KOPT-K1 (cell line): ENCODE data around the gene LMNB1.
"Not testable (repeated sequence)": the region's sequence is repeated elsewhere in the genome, so short reads cannot be mapped to it uniquely, and the experiment has no call there.

Experiments
- H3K27ac ChIP-seq: fragments of 200-600 bp; sonication (generic); 2 replicates; pipeline ENCODE4 v1.5.1; 2016; ENCODE audit warnings: antibody characterized with exemption, mild to moderate bottlenecking, low read depth, low read length; ENCODE audit not compliant: poor library complexity, severe bottlenecking
- H3K36me3 ChIP-seq: fragments of 200-600 bp; sonication (generic); 2 replicates; pipeline ENCODE4 v1.5.1; 2017; ENCODE audit warnings: antibody characterized with exemption, mild to moderate bottlenecking, low read length, moderate library complexity; ENCODE audit not compliant: insufficient read depth
- H3K9me3 ChIP-seq: fragments of 200-600 bp; sonication (generic); 2 replicates; pipeline ENCODE4 v1.5.1; 2017; ENCODE audit warnings: antibody characterized with exemption, low read length, mild to moderate bottlenecking; ENCODE audit not compliant: insufficient read depth, poor library complexity, severe bottlenecking

LMNB1 gene

GRCh38 chr5:126776499-126777256 is at the start of gene LMNB1:
LMNB1 (plus strand) TSS chr5:126777136; CDS start chr5:126777509, 373 bp downstream.
- peaks cover 26% of the 10 kb centered on the region for H3K36me3 ChIP-seq
- H3K9me3 ChIP-seq: no peaks in the 10 kb centered on the region
- H3K27ac ChIP-seq: peak within 1 kb of the TSS; percentile 100

- Histone ChIP-seq H3K27ac (no peak overlapping the region), H3K36me3 (no peaks in the 10 kb centered on the region), H3K9me3 (no peaks in the 10 kb centered on the region)
Measured at GRCh38 chr5:126732716-126733115, 44.2 kb upstream of the LMNB1 start.

GRCh38 chr5:126734573-126734972 is 42.4 kb upstream of the LMNB1 start:
- H3K27ac ChIP-seq: not testable (repeated sequence)

GRCh38 chr5:126736141-126736540 is 40.8 kb upstream of the LMNB1 start:
- Histone ChIP-seq H3K27ac (no peak overlapping the region), H3K36me3 (no peaks in the 10 kb centered on the region), H3K9me3 (no peaks in the 10 kb centered on the region)

More at GRCh38 chr5:126734573-126734972, 42.4 kb upstream of the LMNB1 start:
- H3K9me3 ChIP-seq, H3K36me3 ChIP-seq: not testable (repeated sequence)

- Histone ChIP-seq H3K9me3 (no peaks in the 10 kb centered on the region), H3K36me3 (no peaks in the 10 kb centered on the region), H3K27ac (no peak overlapping the region)
Measured at GRCh38 chr5:126741361-126741760, 35.6 kb upstream of the LMNB1 start.

- no peaks in the 10 kb centered on the region for H3K36me3 ChIP-seq
- no peak overlapping the region for H3K27ac ChIP-seq
- no peaks in the 10 kb centered on the region for H3K9me3 ChIP-seq
Measured at GRCh38 chr5:126742425-126742824, 34.5 kb upstream of the LMNB1 start.

GRCh38 chr5:126744836-126745235 is 32.1 kb upstream of the LMNB1 start:
- Histone ChIP-seq H3K27ac (no peak overlapping the region), H3K9me3 (no peaks in the 10 kb centered on the region), H3K36me3 (no peaks in the 10 kb centered on the region)

GRCh38 chr5:126745259-126745992 is 31.5 kb upstream of the LMNB1 start:
- Histone ChIP-seq H3K36me3 (no peaks in the 10 kb centered on the region), H3K27ac (no peak overlapping the region), H3K9me3 (no peaks in the 10 kb centered on the region)

- no peaks in the 10 kb centered on the region for H3K9me3 ChIP-seq
- no peaks in the 10 kb centered on the region for H3K36me3 ChIP-seq
- no peak overlapping the region for H3K27ac ChIP-seq
Measured at GRCh38 chr5:126746290-126746689, 30.6 kb upstream of the LMNB1 start.

- Histone ChIP-seq H3K27ac (no peak overlapping the region), H3K36me3 (no peaks in the 10 kb centered on the region)
Measured at GRCh38 chr5:126752081-126752785, 24.7 kb upstream of the LMNB1 start.

GRCh38 chr5:126753227-126753626 is 23.7 kb upstream of the LMNB1 start:
- no peak overlapping the region for H3K27ac ChIP-seq
- no peaks in the 10 kb centered on the region for H3K36me3 ChIP-seq
- H3K9me3 ChIP-seq: no peaks in the 10 kb centered on the region

More at GRCh38 chr5:126752081-126752785, 24.7 kb upstream of the LMNB1 start:
- no peaks in the 10 kb centered on the region for H3K9me3 ChIP-seq

GRCh38 chr5:126754609-126755008 is 22.3 kb upstream of the LMNB1 start:
- H3K27ac ChIP-seq: no peak overlapping the region
- H3K36me3 ChIP-seq: no peaks in the 10 kb centered on the region
- no peaks in the 10 kb centered on the region for H3K9me3 ChIP-seq

GRCh38 chr5:126755593-126755992 is 21.3 kb upstream of the LMNB1 start:
- Histone ChIP-seq H3K27ac (peak overlapping the region; percentile 57), H3K9me3 (no peaks in the 10 kb centered on the region), H3K36me3 (no peaks in the 10 kb centered on the region)

- Histone ChIP-seq H3K9me3 (no peaks in the 10 kb centered on the region), H3K27ac (peak overlapping the region; percentile 55), H3K36me3 (no peaks in the 10 kb centered on the region)
Measured at GRCh38 chr5:126757713-126758357, 19.1 kb upstream of the LMNB1 start.

- Histone ChIP-seq H3K36me3 (no peaks in the 10 kb centered on the region), H3K27ac (no peak overlapping the region), H3K9me3 (no peaks in the 10 kb centered on the region)
Measured at GRCh38 chr5:126763371-126763770, 13.6 kb upstream of the LMNB1 start.
